Uterus (tissue), 4 donors: ENCODE results near the gene MYL10. TPM values are rescaled to one million over a fixed set of nuclear protein-coding genes. Genes with fewer than 3 reads are reported as not detected.

Experiments used
- DNase-seq, 2 donors: peaks; one replicate each; pipeline ENCODE4 v3.0.0-alpha.2; 2019 to 2020
- H3K27ac ChIP-seq, 2 donors: fragments of 200-600 bp; sonication (generic); 1 replicate in 1 of 2; 2 replicates in 1 of 2; pipeline ENCODE4 v1.5.1; 2016 to 2018
- H3K27me3 ChIP-seq, 2 donors: fragments of 200-600 bp; sonication (generic); one replicate each; pipeline ENCODE4 v1.5.1; 2018 to 2019; ENCODE audit warnings: control low read depth in 1 of 2
- H3K36me3 ChIP-seq, 2 donors: fragments of 200-600 bp; sonication (generic); one replicate each; pipeline ENCODE4 v1.5.1; 2019; ENCODE audit warnings: control low read depth in 1 of 2
- H3K4me1 ChIP-seq, 2 donors: fragments of 200-600 bp; sonication (generic); one replicate each; pipeline ENCODE4 v1.5.1; 2018 to 2019; ENCODE audit warnings: control low read depth in 1 of 2
- H3K4me3 ChIP-seq, 2 donors: fragments of 200-600 bp; sonication (generic); 1 replicate in 1 of 2; 2 replicates in 1 of 2; pipeline ENCODE4 v1.5.1; 2018 to 2019; ENCODE audit warnings: mild to moderate bottlenecking in 1 of 2
- H3K9me3 ChIP-seq, 2 donors: fragments of 200-600 bp; sonication (generic); one replicate each; pipeline ENCODE4 v1.5.1; 2019; ENCODE audit warnings: control low read depth in 1 of 2
- CTCF ChIP-seq, 4 experiments: fragments of 200-600 bp in 2 of 4; fragments of 450-650 bp in 2 of 4; sonication (generic) in 2 of 4; IDR thresholded peaks; one replicate each; pipeline ENCODE4 v1.5.1; 2016 to 2019; ENCODE audit warnings: antibody characterized with exemption in 4 of 4, mild to moderate bottlenecking in 2 of 4, moderate library complexity in 1 of 4
- POLR2A ChIP-seq, 2 donors: fragments of 450-650 bp; IDR thresholded peaks; one replicate each; pipeline ENCODE4 v1.6.1; 2016; ENCODE audit warnings: antibody characterized with exemption in 2 of 2, mild to moderate bottlenecking in 1 of 2, moderate library complexity in 1 of 2
- intact Hi-C: fragments of 100-400 bp; cut with DNase I; formaldehyde crosslinking; loops from one replicate; pipeline ENCODE4 v1.15.1; 2023; ENCODE audit warnings: low total_unique reads
- total RNA-seq, 4 donors: library from RNA; depleted of rRNA in 3 of 4; stranded (reverse); fragments of >200 nt in 3 of 4; gene quantifications; one replicate each; pipeline versions ENCODE4 v1.1.0 to v1.2.4, GENCODE V29; 2014 to 2023
- donor health status: DM: yes; HTN: yes; CAD: no.

Gene MYL10
- total RNA-seq, 4 donors from 2014 or later = not detected

- no peaks in the 10 kb centered on the region for H3K4me1 ChIP-seq
- H3K27ac ChIP-seq = no peak overlapping the region
- no peaks in the 10 kb centered on the region for H3K27me3 ChIP-seq
- no peak for DNase-seq
- no peaks in the 10 kb centered on the region for H3K36me3 ChIP-seq
- TF ChIP-seq CTCF (IDR thresholded peaks at IDR 0.05) = no peak
- no peak for TF ChIP-seq POLR2A (IDR thresholded peaks at IDR 0.05)
- no peak overlapping the region for H3K4me3 ChIP-seq
- intact Hi-C loops = no loop called here
- H3K9me3 ChIP-seq = no peaks in the 10 kb centered on the region
These were observed 50.5 kb downstream of the MYL10 start for GRCh38 chr7:101578552-101578951.

DNA sequence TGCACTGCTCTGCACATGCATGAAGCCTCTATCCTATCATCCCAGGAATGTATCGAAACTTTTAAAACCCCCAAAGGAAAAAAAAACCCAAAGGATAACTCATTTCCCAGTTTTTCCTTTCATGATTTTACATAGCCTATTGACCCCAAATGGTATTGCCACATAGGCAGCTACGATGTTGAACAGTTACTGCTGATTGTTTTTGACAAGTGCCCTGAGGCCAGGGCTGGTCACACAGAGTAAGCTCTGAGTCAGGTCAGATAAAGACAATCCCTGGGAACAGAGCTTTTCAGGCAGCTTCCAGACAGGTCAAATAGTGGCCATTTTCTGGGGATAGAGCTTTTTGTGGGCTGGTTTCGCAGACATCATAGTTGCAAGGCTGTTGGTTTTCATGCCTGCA lies 52.1 kb downstream of the MYL10 start:
- intact Hi-C loops = no loop called here
- TF ChIP-seq CTCF (IDR thresholded peaks at IDR 0.05) (no peak), POLR2A (IDR thresholded peaks at IDR 0.05) (no peak)
- peaks cover 0 to 3% of the 10 kb centered on the region in 2 donors for H3K9me3 ChIP-seq
- H3K36me3 ChIP-seq = no peaks in the 10 kb centered on the region
- H3K27ac ChIP-seq = no peak overlapping the region
- DNase-seq = no peak
- no peaks in the 10 kb centered on the region for H3K4me1 ChIP-seq
- H3K27me3 ChIP-seq = no peaks in the 10 kb centered on the region
- no peak overlapping the region for H3K4me3 ChIP-seq

DNA sequence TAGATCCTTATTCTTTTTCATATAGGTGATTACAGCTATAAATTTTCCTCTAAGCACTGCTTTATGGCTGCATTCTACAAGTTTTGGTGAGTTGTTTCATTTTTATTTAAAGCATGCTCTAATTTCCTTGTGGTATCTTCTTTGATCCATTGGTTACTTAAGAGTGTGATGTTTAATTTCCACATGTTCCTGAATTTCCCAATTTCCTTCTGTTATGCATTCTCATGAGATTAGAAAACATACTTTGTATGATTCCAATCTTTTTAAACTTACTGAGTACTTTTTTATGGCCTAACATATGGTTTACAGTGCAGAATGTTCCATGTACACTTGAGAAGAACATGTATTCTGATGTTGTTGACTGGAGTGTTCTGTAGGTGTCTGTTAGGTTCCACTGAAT lies 53.4 kb downstream of the MYL10 start:
- H3K36me3 ChIP-seq = no peaks in the 10 kb centered on the region
- no peak overlapping the region for H3K4me3 ChIP-seq
- H3K27ac ChIP-seq = no peak overlapping the region
- DNase-seq = no peak
- H3K27me3 ChIP-seq = no peaks in the 10 kb centered on the region
- no peaks in the 10 kb centered on the region for H3K4me1 ChIP-seq
- peaks cover 0 to 6% of the 10 kb centered on the region in 2 donors for H3K9me3 ChIP-seq
- no peak for TF ChIP-seq CTCF (IDR thresholded peaks at IDR 0.05)
- no peak for TF ChIP-seq POLR2A (IDR thresholded peaks at IDR 0.05)
- intact Hi-C loops = no loop called here

DNA sequence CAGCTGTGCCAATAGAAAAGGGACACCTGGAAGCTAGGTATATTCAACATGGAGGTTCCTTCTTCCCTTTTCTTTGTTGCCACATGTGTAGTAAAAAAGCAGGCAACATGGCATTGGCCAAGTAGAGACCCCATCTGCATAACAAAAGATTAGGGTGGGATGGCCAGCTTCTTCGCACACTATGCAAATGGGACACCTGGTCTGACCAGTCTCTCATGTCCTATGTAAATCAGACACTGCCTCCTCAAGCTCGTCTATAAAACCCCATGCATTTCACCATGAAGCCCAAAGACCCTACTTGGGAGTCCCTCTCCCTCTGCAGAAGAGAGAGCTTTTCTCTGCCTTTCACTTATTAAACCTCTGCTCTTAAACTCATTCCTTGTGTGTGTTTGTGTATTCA lies 53.9 kb downstream of the MYL10 start:
- H3K4me1 ChIP-seq = no peaks in the 10 kb centered on the region
- H3K9me3 ChIP-seq = peaks cover 0 to 6% of the 10 kb centered on the region in 2 donors
- no peak for DNase-seq
- H3K36me3 ChIP-seq = no peaks in the 10 kb centered on the region
- TF ChIP-seq POLR2A (IDR thresholded peaks at IDR 0.05) (no peak), CTCF (IDR thresholded peaks at IDR 0.05) (no peak)
- no peaks in the 10 kb centered on the region for H3K27me3 ChIP-seq
- intact Hi-C loops = no loop called here
- H3K4me3 ChIP-seq = no peak overlapping the region
- H3K27ac ChIP-seq = no peak overlapping the region

DNA sequence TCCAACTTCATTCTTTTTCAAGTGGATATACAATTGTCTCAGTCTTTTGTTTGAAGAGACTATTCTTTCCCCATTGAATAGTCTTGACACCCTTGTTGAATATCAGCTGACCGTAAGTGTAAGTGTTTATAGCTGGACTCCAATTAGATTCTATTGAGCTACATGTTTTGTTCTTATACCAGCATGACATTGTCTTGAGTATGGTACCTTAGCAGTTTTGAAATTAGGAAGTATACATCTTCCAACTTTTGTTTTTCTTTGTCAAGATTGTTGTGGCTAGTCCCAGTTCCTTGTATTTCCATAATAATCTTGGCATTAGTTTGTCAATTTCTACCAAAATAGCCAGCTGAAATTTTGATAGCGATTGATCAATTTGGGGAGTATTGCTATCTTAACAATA lies 56.9 kb downstream of the MYL10 start:
- no peak overlapping the region for H3K4me3 ChIP-seq
- intact Hi-C loops = no loop called here
- no peak for TF ChIP-seq POLR2A (IDR thresholded peaks at IDR 0.05)
- TF ChIP-seq CTCF (IDR thresholded peaks at IDR 0.05) = no peak
- no peaks in the 10 kb centered on the region for H3K27me3 ChIP-seq
- no peak overlapping the region for H3K27ac ChIP-seq
- H3K9me3 ChIP-seq = peaks cover 0 to 6% of the 10 kb centered on the region in 2 donors
- H3K4me1 ChIP-seq = no peaks in the 10 kb centered on the region
- H3K36me3 ChIP-seq = no peaks in the 10 kb centered on the region
- DNase-seq = no peak
